Endothelial cell of umbilical vein (primary cell): Measurements from ENCODE around the gene RAB8A. TPM values are rescaled to one million over a fixed set of nuclear protein-coding genes. Genes with fewer than 3 reads are reported as not detected.

Experiments
- BruUV-seq: library from RNA; stranded (reverse); fragments of 400-500 nt; replicated peaks from 2 replicates; lab custom pipeline; 2021; lab: Mats Ljungman, UMichigan
- CTCF ChIA-PET: fragments of 300-600, 350-600 bp; sonication (Branson Sonifier 250); formaldehyde crosslinking; loops from one replicate; lab custom pipeline; 2021; ENCODE audit warnings: antibody characterized with exemption, inconsistent platforms; lab: Charles Lee
- POLR2A ChIA-PET: fragments of 300-600, 350-600 bp; sonication (Branson Sonifier 250); formaldehyde crosslinking; loops from one replicate; lab custom pipeline; 2021; ENCODE audit warnings: antibody characterized with exemption, inconsistent platforms; lab: Charles Lee
- DNase-seq: peaks from one replicate; pipeline ENCODE4 v3.0.0-alpha.2; 2011; ENCODE audit warnings: low read depth, low spot score
- FAIRE-seq: peaks from 2 replicates; lab custom pipeline; 2011; peaks lifted over from hg19 to GRCh38; lab: Jason Lieb, UNC
- H2AFZ ChIP-seq: 2 replicates; pipeline ENCODE4 v1.6.0; 2012; ENCODE audit warnings: low read depth, low read length, control low read depth, inconsistent platforms
- H3K27ac ChIP-seq: 2 replicates; pipeline ENCODE4 v1.5.1; 2011; ENCODE audit warnings: low read depth, mild to moderate bottlenecking, control low read depth, low read length, moderate library complexity; ENCODE audit not compliant: insufficient read depth
- H3K27me3 ChIP-seq, 2 experiments: 2 replicates each; pipeline versions ENCODE4 v1.6.0 to v1.6.1; 2011; ENCODE audit warnings: low read length in 2 of 2, mixed read lengths in 1 of 2; ENCODE audit not compliant: control insufficient read depth in 2 of 2, insufficient read depth in 2 of 2
- H3K36me3 ChIP-seq, 2 experiments: 2 replicates in 1 of 2; 3 replicates in 1 of 2; pipeline ENCODE4 v1.5.1; 2011; ENCODE audit warnings: low read length in 2 of 2, mild to moderate bottlenecking in 1 of 2, moderate library complexity in 1 of 2; ENCODE audit not compliant: control insufficient read depth in 2 of 2, insufficient read depth in 2 of 2; ENCODE audit errors: extremely low read depth in 1 of 2
- H3K4me1 ChIP-seq: 3 replicates; pipeline ENCODE4 v1.5.1; 2011; ENCODE audit warnings: mild to moderate bottlenecking, low read length; ENCODE audit not compliant: control insufficient read depth, insufficient read depth; ENCODE audit errors: extremely low read depth
- H3K4me2 ChIP-seq: 2 replicates; pipeline ENCODE4 v1.6.1; 2011; ENCODE audit warnings: low read length, control low read depth, mixed read lengths; ENCODE audit not compliant: insufficient read depth
- H3K4me3 ChIP-seq, 3 experiments: fragments of 200-600 bp in 1 of 3; sonication (generic), shearing (Covaris generic) in 1 of 3; replicated peaks in 1 of 3; 2 replicates each; pipeline ENCODE4 v1.5.1; 2011 to 2016; ENCODE audit warnings: control low read depth in 3 of 3, low read length in 3 of 3, mild to moderate bottlenecking in 2 of 3, inconsistent platforms in 1 of 3, low read depth in 1 of 3, moderate library complexity in 1 of 3; ENCODE audit not compliant: insufficient read depth in 1 of 3
- H3K79me2 ChIP-seq: 2 replicates; pipeline ENCODE4 v1.6.0; 2012; ENCODE audit warnings: low read length, inconsistent platforms; ENCODE audit not compliant: control insufficient read depth, insufficient read depth
- H3K9ac ChIP-seq: replicated peaks from 2 replicates; pipeline ENCODE3; 2011; ENCODE audit warnings: low read length, control low read depth; ENCODE audit not compliant: insufficient read depth; ENCODE audit errors: extremely low read depth
- H3K9me1 ChIP-seq: replicated peaks from 3 replicates; pipeline ENCODE4 v1.6.0; 2011; ENCODE audit warnings: mild to moderate bottlenecking, low read length; ENCODE audit not compliant: control insufficient read depth, insufficient read depth; ENCODE audit errors: extremely low read depth
- H3K9me3 ChIP-seq: replicated peaks from 2 replicates; pipeline ENCODE4 v1.5.1; 2012; ENCODE audit warnings: low read length, inconsistent platforms; ENCODE audit not compliant: control insufficient read depth, insufficient read depth
- H4K20me1 ChIP-seq: replicated peaks from 2 replicates; pipeline ENCODE3; 2011; ENCODE audit warnings: mild to moderate bottlenecking, low read length; ENCODE audit not compliant: control insufficient read depth, insufficient read depth; ENCODE audit errors: extremely low read depth
- CTCF ChIP-seq, 2 donors: IDR thresholded peaks; 1 replicate in 1 of 2; 2 replicates in 1 of 2; pipeline ENCODE4 v1.5.1; 2011; ENCODE audit warnings: low read length in 2 of 2, mild to moderate bottlenecking in 2 of 2, moderate library complexity in 2 of 2, control low read depth in 1 of 2, inconsistent platforms in 1 of 2, low read depth in 1 of 2; ENCODE audit not compliant: insufficient read depth in 1 of 2; ENCODE audit errors: extremely low read depth in 1 of 2
- EZH2 ChIP-seq: IDR thresholded peaks from 2 replicates; pipeline ENCODE4 v1.6.1; 2012; ENCODE audit warnings: borderline replicate concordance, low read depth, mild to moderate bottlenecking, moderate library complexity, low read length, inconsistent platforms; ENCODE audit not compliant: severe bottlenecking
- FOS ChIP-seq: IDR thresholded peaks from 2 replicates; pipeline ENCODE4 v1.6.1; 2011; ENCODE audit warnings: mild to moderate bottlenecking, low read length, moderate library complexity, borderline replicate concordance; ENCODE audit not compliant: insufficient read depth
- GATA2 ChIP-seq: IDR thresholded peaks from 2 replicates; pipeline ENCODE4 v1.7.0; 2011; ENCODE audit warnings: low read depth, mild to moderate bottlenecking, moderate library complexity, mixed read lengths, low read length; ENCODE audit not compliant: insufficient read length, insufficient read depth
- JUN ChIP-seq: IDR thresholded peaks from 2 replicates; pipeline ENCODE4 v1.6.1; 2011; ENCODE audit warnings: borderline replicate concordance, low read depth; ENCODE audit not compliant: insufficient read length, insufficient read depth
- MAX ChIP-seq: IDR thresholded peaks from 2 replicates; pipeline ENCODE4 v1.6.1; 2011; ENCODE audit not compliant: insufficient read depth, insufficient read length
- MYC ChIP-seq: IDR thresholded peaks from one replicate; pipeline ENCODE4 v1.6.1; 2011; ENCODE audit warnings: mild to moderate bottlenecking, low read depth, low read length
- POLR2A ChIP-seq: IDR thresholded peaks from 2 replicates; pipeline ENCODE4 v1.6.1; 2012; ENCODE audit warnings: low read depth, mild to moderate bottlenecking, control low read depth, low read length
- POLR2AphosphoS5 ChIP-seq: IDR thresholded peaks from 2 replicates; pipeline ENCODE4 v1.6.1; 2012; ENCODE audit warnings: low read depth, mild to moderate bottlenecking, control low read depth, low read length, moderate library complexity; ENCODE audit not compliant: insufficient read depth
- dilution Hi-C: fragments of 300-500 bp; cut with MboI; formaldehyde crosslinking; loops from one replicate; pipeline ENCODE4 v1.15.0; 2019; ENCODE audit warnings: low sequenced_read_pairs; ENCODE audit not compliant: extremely low pct_ligation_motif_present
- intact Hi-C: fragments of 100-400 bp; cut with micrococcal nuclease; formaldehyde crosslinking; loops from one replicate; pipeline ENCODE4 v1.10.0; 2022
- polyA plus RNA-seq, 4 experiments: library from polyadenylated mRNA; depleted of rRNA in 3 of 4; stranded (reverse) in 3 of 4; unstranded in 1 of 4; fragments of >200 nt; gene quantifications; 2 replicates each; pipeline versions ENCODE4 v1.2.1 to v1.2.3, GENCODE V29; 2011 to 2012; ENCODE audit warnings: missing spikeins in 1 of 4
- total RNA-seq: library from RNA; stranded (reverse); gene quantifications from 2 replicates; pipeline ENCODE4 v1.2.3, GENCODE V29; 2021

Gene RAB8A
- total and polyA plus RNA-seq, 2 donors (not counting 3 experiments of a cell fraction or from before 2014, with no cell fraction given) = 81.5 to 107 TPM

GRCh38 chr19:16180611-16181010, 68.9 kb downstream of the RAB8A start:
- Histone ChIP-seq H3K79me2 (peaks cover 3% of the 10 kb centered on the region), H4K20me1 (no peaks in the 10 kb centered on the region), H3K4me2 (no peak overlapping the region), H3K4me3 (no peak overlapping the region), H3K36me3 (no peaks in the 10 kb centered on the region), H3K27ac (no peak overlapping the region), H2AFZ (no peak overlapping the region), H3K9me1 (no peaks in the 10 kb centered on the region), H3K9me3 (no peaks in the 10 kb centered on the region), H3K9ac (no peak overlapping the region), H3K27me3 (no peaks in the 10 kb centered on the region), H3K4me1 (peaks cover 3% of the 10 kb centered on the region)
- DNase-seq (no peak), FAIRE-seq (no peak)
- POLR2A ChIA-PET = interaction anchor here (0.7 kb wide), 1 partner anchor 8 kb away, joined by 4 read pairs; no protein-coding TSS in a partner anchor
- TF ChIP-seq EZH2 = no peak
- no peak for TF ChIP-seq POLR2AphosphoS5
- TF ChIP-seq FOS = no peak
- TF ChIP-seq POLR2A = no peak
- no peak for TF ChIP-seq CTCF (IDR thresholded peaks at IDR 0.05; ENCODE audit: extremely low read depth in 1 of 2, insufficient read depth in 1 of 2, low read depth in 1 of 2, low read length in 2 of 2)
- TF ChIP-seq GATA2 = no peak
- no peak for TF ChIP-seq MYC
- no peak for TF ChIP-seq JUN
- no peak for TF ChIP-seq MAX
- intact Hi-C loops = loop anchor here (10.0 kb wide), 1 partner anchor 1076 kb away; the partner anchor contains the start of gene SYDE1
- dilution Hi-C loops = no loop called here
- BruUV-seq = no TSS peak
- CTCF ChIA-PET = interaction anchor here (1.0 to 5.7 kb wide), 11 partner anchors 63 to 551 kb away, joined by 3 to 67 read pairs (median 4); no protein-coding TSS in a partner anchor

Other genes starting within 250 kb of the RAB8A start
- not detected in 2 replicates for gene CYP4F2, start 213.8 kb upstream of the RAB8A start, total RNA-seq
- gene CYP4F2, start 213.8 kb upstream of the RAB8A start, polyA plus RNA-seq = not detected in 2 replicates
- not detected in 2 replicates for gene CYP4F11, start 177.4 kb upstream of the RAB8A start, total RNA-seq
- not detected in 2 replicates for gene CYP4F11, start 177.4 kb upstream of the RAB8A start, polyA plus RNA-seq
- not detected in 2 replicates for gene OR10H4, start 162.9 kb upstream of the RAB8A start, total RNA-seq
- gene OR10H4, start 162.9 kb upstream of the RAB8A start, polyA plus RNA-seq = not detected in 2 replicates
- gene TPM4, start 35.4 kb upstream of the RAB8A start, total RNA-seq = 875 and 924 TPM in 2 replicates
- gene TPM4, start 35.4 kb upstream of the RAB8A start, polyA plus RNA-seq = 356 and 430 TPM in 2 replicates
- gene HSH2D, start 31.8 kb downstream of the RAB8A start, total RNA-seq = not detected in 2 replicates
- gene HSH2D, start 31.8 kb downstream of the RAB8A start, polyA plus RNA-seq = not detected in 2 replicates
- gene CIB3, start 61.6 kb downstream of the RAB8A start, total RNA-seq = not detected in 2 replicates
- not detected in 2 replicates for gene CIB3, start 61.6 kb downstream of the RAB8A start, polyA plus RNA-seq
- 76.3 and 82.8 TPM in 2 replicates for gene FAM32A, start 73.5 kb downstream of the RAB8A start, total RNA-seq
- 107 and 130 TPM in 2 replicates for gene FAM32A, start 73.5 kb downstream of the RAB8A start, polyA plus RNA-seq
- gene AP1M1, start 86.0 kb downstream of the RAB8A start, total RNA-seq = 114 and 129 TPM in 2 replicates
- 99.3 and 110 TPM in 2 replicates for gene AP1M1, start 86.0 kb downstream of the RAB8A start, polyA plus RNA-seq
- gene KLF2, start 212.9 kb downstream of the RAB8A start, total RNA-seq = 23.4 and 37.7 TPM in 2 replicates
- gene KLF2, start 212.9 kb downstream of the RAB8A start, polyA plus RNA-seq = 30.3 and 30.6 TPM in 2 replicates